Measurements from ENCODE around the gene MPV17L2.

DNA sequence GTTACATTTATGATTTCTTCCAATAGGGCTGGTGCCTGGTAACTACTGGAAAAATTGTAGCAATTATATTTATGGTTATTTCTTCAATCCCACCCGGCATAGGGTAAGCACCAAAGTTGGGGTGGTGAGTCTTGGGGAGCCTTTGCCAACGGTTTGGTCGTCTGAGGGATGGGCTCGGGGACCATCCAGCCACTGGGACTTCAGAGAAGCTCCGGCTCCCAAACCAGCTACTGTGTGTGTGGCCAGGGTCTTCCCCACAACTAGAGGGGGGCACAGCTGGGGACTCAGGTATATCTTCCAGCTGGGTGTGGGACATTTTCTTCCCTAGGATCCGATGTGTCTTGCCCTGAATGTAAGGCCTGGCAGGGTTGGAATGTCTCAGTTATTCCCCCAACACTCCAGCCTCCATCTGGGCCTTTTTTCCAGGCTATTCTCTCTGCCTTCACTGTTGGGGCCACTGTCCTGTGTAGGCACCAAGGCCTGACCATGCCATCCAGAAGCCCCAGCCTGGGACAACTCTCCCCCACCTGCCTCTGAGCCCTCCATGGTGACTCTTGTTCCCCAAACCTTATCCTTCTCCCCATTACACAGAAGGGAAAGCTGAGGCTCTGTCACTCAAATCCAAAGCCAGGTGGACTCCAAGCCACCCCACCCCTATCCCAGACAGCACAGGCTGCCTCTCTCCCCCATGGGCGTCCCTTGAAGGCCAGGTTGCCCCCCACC is 20.5 kb upstream of the MPV17L2 start:
- TF ChIP-seq, protein P1, sequence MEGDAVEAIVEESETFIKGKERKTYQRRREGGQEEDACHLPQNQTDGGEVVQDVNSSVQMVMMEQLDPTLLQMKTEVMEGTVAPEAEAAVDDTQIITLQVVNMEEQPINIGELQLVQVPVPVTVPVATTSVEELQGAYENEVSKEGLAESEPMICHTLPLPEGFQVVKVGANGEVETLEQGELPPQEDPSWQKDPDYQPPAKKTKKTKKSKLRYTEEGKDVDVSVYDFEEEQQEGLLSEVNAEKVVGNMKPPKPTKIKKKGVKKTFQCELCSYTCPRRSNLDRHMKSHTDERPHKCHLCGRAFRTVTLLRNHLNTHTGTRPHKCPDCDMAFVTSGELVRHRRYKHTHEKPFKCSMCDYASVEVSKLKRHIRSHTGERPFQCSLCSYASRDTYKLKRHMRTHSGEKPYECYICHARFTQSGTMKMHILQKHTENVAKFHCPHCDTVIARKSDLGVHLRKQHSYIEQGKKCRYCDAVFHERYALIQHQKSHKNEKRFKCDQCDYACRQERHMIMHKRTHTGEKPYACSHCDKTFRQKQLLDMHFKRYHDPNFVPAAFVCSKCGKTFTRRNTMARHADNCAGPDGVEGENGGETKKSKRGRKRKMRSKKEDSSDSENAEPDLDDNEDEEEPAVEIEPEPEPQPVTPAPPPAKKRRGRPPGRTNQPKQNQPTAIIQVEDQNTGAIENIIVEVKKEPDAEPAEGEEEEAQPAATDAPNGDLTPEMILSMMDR (IDR thresholded peaks at IDR 0.05), result no peak
- no peak for TF ChIP-seq ZFX (IDR thresholded peaks at IDR 0.05; ENCODE audit: borderline replicate concordance)

All from 22Rv1 (cell line).